Measurements from ENCODE around the gene PANX3.

Gene PANX3

GRCh38 chr11:124658986-124659385, 47.8 kb downstream of the PANX3 start:
- DNase-seq: no peak

GRCh38 chr11:124661553-124661952, 50.3 kb downstream of the PANX3 start:
- no peak for DNase-seq

- DNase-seq: no peak
These were observed 50.9 kb downstream of the PANX3 start for GRCh38 chr11:124662106-124662505.

GRCh38 chr11:124663861-124664260, 52.6 kb downstream of the PANX3 start:
- no peak for DNase-seq

GRCh38 chr11:124667601-124668000, 56.4 kb downstream of the PANX3 start:
- DNase-seq: no peak

GRCh38 chr11:124669193-124669592, 58.0 kb downstream of the PANX3 start:
- DNase-seq: peak; percentile 69

Measured in GF-D8 (cell line).